Islet of Langerhans (tissue), 1 donor: ENCODE results near the gene LGALS12.
A peak's percentile ranks its signal among the peaks of the same experiment; 100 is the strongest.

Experiments
- FAIRE-seq: peaks from one replicate; lab custom pipeline; 2011; peaks lifted over from hg19 to GRCh38; lab: Jason Lieb, UNC

The LGALS12 gene

GRCh38 chr11:63505857-63506528 is at the start of gene LGALS12:
Gene LGALS12, plus strand, starts transcription at chr11:63506084. Its CDS starts 375 bp downstream, at chr11:63506459.
- no peak for FAIRE-seq

GRCh38 chr11:63459586-63459985 is 46.3 kb upstream of the LGALS12 start:
- FAIRE-seq, result no peak

- FAIRE-seq, result no peak
These were observed 43.7 kb upstream of the LGALS12 start for GRCh38 chr11:63462137-63462536.

GRCh38 chr11:63470311-63470710 is 35.6 kb upstream of the LGALS12 start:
- FAIRE-seq, result no peak

- no peak for FAIRE-seq
These were observed 33.5 kb upstream of the LGALS12 start for GRCh38 chr11:63472372-63472771.

- no peak for FAIRE-seq
These were observed 29.3 kb upstream of the LGALS12 start for GRCh38 chr11:63476618-63477017.

- FAIRE-seq, result peak; percentile 89
These were observed 27.0 kb upstream of the LGALS12 start for GRCh38 chr11:63478896-63479295.

GRCh38 chr11:63480039-63480438 is 25.8 kb upstream of the LGALS12 start:
- FAIRE-seq, result no peak

GRCh38 chr11:63485777-63486176 is 20.1 kb upstream of the LGALS12 start:
- FAIRE-seq, result no peak

- no peak for FAIRE-seq
These were observed 17.1 kb upstream of the LGALS12 start for GRCh38 chr11:63488789-63489188.

- no peak for FAIRE-seq
These were observed 16.0 kb upstream of the LGALS12 start for GRCh38 chr11:63489879-63490278.

- no peak for FAIRE-seq
These were observed 15.2 kb upstream of the LGALS12 start, which contains the start of gene PLAAT5 for GRCh38 chr11:63490551-63491239. Gene PLAAT5, minus strand, starts transcription at chr11:63491167. Its CDS starts 133 bp downstream, at chr11:63491034.

GRCh38 chr11:63491240-63491587 is 14.7 kb upstream of the LGALS12 start:
- no peak for FAIRE-seq

- FAIRE-seq, result no peak
These were observed 14.1 kb upstream of the LGALS12 start for GRCh38 chr11:63491636-63492372.

GRCh38 chr11:63492441-63492840 is 13.4 kb upstream of the LGALS12 start:
- no peak for FAIRE-seq

- FAIRE-seq, result no peak
These were observed 12.8 kb upstream of the LGALS12 start for GRCh38 chr11:63493127-63493526.

GRCh38 chr11:63494975-63495374 is 10.9 kb upstream of the LGALS12 start:
- FAIRE-seq, result no peak

GRCh38 chr11:63499874-63500273 is 6.0 kb upstream of the LGALS12 start:
- FAIRE-seq, result no peak

GRCh38 chr11:63501236-63501635 is 4.6 kb upstream of the LGALS12 start:
- no peak for FAIRE-seq

GRCh38 chr11:63502252-63502820 is 3.5 kb upstream of the LGALS12 start:
- no peak for FAIRE-seq

- FAIRE-seq, result no peak
These were observed 2.4 kb upstream of the LGALS12 start for GRCh38 chr11:63503492-63503891.

GRCh38 chr11:63504054-63504453 is 1.8 kb upstream of the LGALS12 start:
- no peak for FAIRE-seq
